Thyroid gland (tissue), 4 donors: ENCODE results near the gene VENTX.

Source experiments
- POLR2A ChIP-seq, 2 donors: fragments of 450-650 bp; IDR thresholded peaks; one replicate each; pipeline ENCODE4 v1.6.1; 2017; ENCODE audit warnings: antibody characterized with exemption in 2 of 2, mild to moderate bottlenecking in 2 of 2, moderate library complexity in 1 of 2
- TF ChIP-seq, protein P1 (sequence below), 6 experiments: fragments of 200-600 bp in 3 of 6; fragments of 450-650 bp in 3 of 6; sonication (generic) in 3 of 6; IDR thresholded peaks; one replicate each; pipeline ENCODE4 v1.5.1; 2016 to 2019; ENCODE audit warnings: antibody characterized with exemption in 6 of 6, mild to moderate bottlenecking in 2 of 6, inconsistent platforms in 1 of 6, moderate library complexity in 1 of 6

- TF ChIP-seq, protein P1, sequence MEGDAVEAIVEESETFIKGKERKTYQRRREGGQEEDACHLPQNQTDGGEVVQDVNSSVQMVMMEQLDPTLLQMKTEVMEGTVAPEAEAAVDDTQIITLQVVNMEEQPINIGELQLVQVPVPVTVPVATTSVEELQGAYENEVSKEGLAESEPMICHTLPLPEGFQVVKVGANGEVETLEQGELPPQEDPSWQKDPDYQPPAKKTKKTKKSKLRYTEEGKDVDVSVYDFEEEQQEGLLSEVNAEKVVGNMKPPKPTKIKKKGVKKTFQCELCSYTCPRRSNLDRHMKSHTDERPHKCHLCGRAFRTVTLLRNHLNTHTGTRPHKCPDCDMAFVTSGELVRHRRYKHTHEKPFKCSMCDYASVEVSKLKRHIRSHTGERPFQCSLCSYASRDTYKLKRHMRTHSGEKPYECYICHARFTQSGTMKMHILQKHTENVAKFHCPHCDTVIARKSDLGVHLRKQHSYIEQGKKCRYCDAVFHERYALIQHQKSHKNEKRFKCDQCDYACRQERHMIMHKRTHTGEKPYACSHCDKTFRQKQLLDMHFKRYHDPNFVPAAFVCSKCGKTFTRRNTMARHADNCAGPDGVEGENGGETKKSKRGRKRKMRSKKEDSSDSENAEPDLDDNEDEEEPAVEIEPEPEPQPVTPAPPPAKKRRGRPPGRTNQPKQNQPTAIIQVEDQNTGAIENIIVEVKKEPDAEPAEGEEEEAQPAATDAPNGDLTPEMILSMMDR (IDR thresholded peaks at IDR 0.05), result no peak
- TF ChIP-seq POLR2A (IDR thresholded peaks at IDR 0.05), result no peak
These were observed 41.3 kb upstream of the VENTX start for GRCh38 chr10:133196221-133196915.
